Measurements from ENCODE around the gene PPCS.

Gene PPCS

GRCh38 chr1:42456010-42456753 lies at the start of gene PPCS, which contains the start of gene ZMYND12:
TSS of gene PPCS (plus strand) at chr1:42456543. CDS start at chr1:42456566, 23 bp downstream.
TSS of gene ZMYND12 (minus strand) at chr1:42456022. CDS start at chr1:42455997, 25 bp downstream.
- DNase-seq (ENCODE audit: low read depth), result peak; percentile 90

- no peak for DNase-seq (ENCODE audit: low read depth)
Observed at GRCh38 chr1:42414551-42415496, 41.5 kb upstream of the PPCS start.

GRCh38 chr1:42417166-42417565 lies 39.2 kb upstream of the PPCS start:
- DNase-seq (ENCODE audit: low read depth), result no peak

- DNase-seq (ENCODE audit: low read depth), result no peak
Observed at GRCh38 chr1:42418516-42418915, 37.8 kb upstream of the PPCS start.

- DNase-seq (ENCODE audit: low read depth), result no peak
Observed at GRCh38 chr1:42419126-42419821, 37.1 kb upstream of the PPCS start.

GRCh38 chr1:42420121-42420520 lies 36.2 kb upstream of the PPCS start:
- DNase-seq (ENCODE audit: low read depth), result no peak

- no peak for DNase-seq (ENCODE audit: low read depth)
Observed at GRCh38 chr1:42420911-42421585, 35.3 kb upstream of the PPCS start.

- DNase-seq (ENCODE audit: low read depth), result no peak
Observed at GRCh38 chr1:42422737-42423136, 33.6 kb upstream of the PPCS start.

GRCh38 chr1:42423681-42424080 lies 32.7 kb upstream of the PPCS start:
- no peak for DNase-seq (ENCODE audit: low read depth)

- no peak for DNase-seq (ENCODE audit: low read depth)
Observed at GRCh38 chr1:42424201-42424600, 32.1 kb upstream of the PPCS start.

GRCh38 chr1:42427240-42427639 lies 29.1 kb upstream of the PPCS start:
- DNase-seq (ENCODE audit: low read depth), result no peak

- no peak for DNase-seq (ENCODE audit: low read depth)
Observed at GRCh38 chr1:42429603-42430002, 26.7 kb upstream of the PPCS start.

GRCh38 chr1:42430286-42431135 lies 25.8 kb upstream of the PPCS start:
- no peak for DNase-seq (ENCODE audit: low read depth)

GRCh38 chr1:42431514-42431913 lies 24.8 kb upstream of the PPCS start:
- no peak for DNase-seq (ENCODE audit: low read depth)

GRCh38 chr1:42432714-42433113 lies 23.6 kb upstream of the PPCS start:
- DNase-seq (ENCODE audit: low read depth), result no peak

GRCh38 chr1:42433369-42433768 lies 23.0 kb upstream of the PPCS start:
- DNase-seq (ENCODE audit: low read depth), result no peak

GRCh38 chr1:42434340-42434739 lies 22.0 kb upstream of the PPCS start:
- no peak for DNase-seq (ENCODE audit: low read depth)

- DNase-seq (ENCODE audit: low read depth), result no peak
Observed at GRCh38 chr1:42439940-42440339, 16.4 kb upstream of the PPCS start.

GRCh38 chr1:42442662-42443061 lies 13.7 kb upstream of the PPCS start:
- no peak for DNase-seq (ENCODE audit: low read depth)

- no peak for DNase-seq (ENCODE audit: low read depth)
Observed at GRCh38 chr1:42449256-42449655, 7.1 kb upstream of the PPCS start.

GRCh38 chr1:42450061-42450460 lies 6.3 kb upstream of the PPCS start:
- DNase-seq (ENCODE audit: low read depth), result no peak

All from stimulated activated CD4-positive, alpha-beta T cell treated with anti-CD3 and anti-CD28 coated beads, Interleukin-2, amount 100 ng/mL, for 4 hours (primary cell).